Nephron progenitor cell (in vitro differentiated cells): ENCODE data around the gene CRYGS.

ENCODE experiments used
- DNase-seq: peaks from one replicate; pipeline ENCODE4 v3.0.0; 2021
- H3K27ac Mint-ChIP-seq: 2 replicates; pipeline ENCODE4 v1.8.0; 2021; ENCODE audit warnings: mild to moderate bottlenecking, moderate library complexity, mixed read lengths
- H3K27me3 Mint-ChIP-seq: 2 replicates; pipeline ENCODE4 v1.8.0; 2021; ENCODE audit warnings: mild to moderate bottlenecking, low read depth, mixed read lengths; ENCODE audit not compliant: poor library complexity
- H3K36me3 Mint-ChIP-seq: 2 replicates; pipeline ENCODE4 v1.8.0; 2021; ENCODE audit warnings: low read depth, mixed read lengths
- H3K4me1 Mint-ChIP-seq: 2 replicates; pipeline ENCODE4 v1.8.0; 2021; ENCODE audit warnings: mixed read lengths
- H3K4me3 Mint-ChIP-seq: 2 replicates; pipeline ENCODE4 v1.8.0; 2021; ENCODE audit warnings: mild to moderate bottlenecking, moderate library complexity, mixed read lengths
- H3K9me3 Mint-ChIP-seq: 2 replicates; pipeline ENCODE4 v1.8.0; 2021; ENCODE audit warnings: mild to moderate bottlenecking, moderate library complexity, mixed read lengths
- TF ChIP-seq, protein P1 (sequence below): fragments of 200-600 bp; sonication (generic); IDR thresholded peaks from 2 replicates; pipeline ENCODE4 v1.5.0; 2021; ENCODE audit warnings: antibody characterized with exemption

Gene CRYGS

DNA sequence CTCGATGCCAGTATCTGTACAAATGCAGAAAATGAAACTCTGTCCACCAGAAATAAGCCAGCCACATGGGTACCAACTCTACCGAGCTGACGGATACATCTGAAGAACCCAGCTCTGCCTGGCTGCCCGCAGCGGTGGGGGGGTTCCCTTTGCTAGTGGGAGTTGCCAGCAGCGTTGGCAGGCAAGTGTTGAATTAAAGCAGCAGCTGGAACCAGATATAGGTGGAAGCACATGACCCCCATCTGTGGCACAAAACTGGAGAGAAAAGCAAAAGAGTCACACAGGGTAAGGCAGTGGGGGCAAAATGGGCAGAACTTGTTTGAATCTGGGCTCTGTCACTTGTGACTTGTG lies 17.9 kb downstream of the CRYGS start:
- peak; percentile 29 for DNase-seq
- TF ChIP-seq, protein P1, sequence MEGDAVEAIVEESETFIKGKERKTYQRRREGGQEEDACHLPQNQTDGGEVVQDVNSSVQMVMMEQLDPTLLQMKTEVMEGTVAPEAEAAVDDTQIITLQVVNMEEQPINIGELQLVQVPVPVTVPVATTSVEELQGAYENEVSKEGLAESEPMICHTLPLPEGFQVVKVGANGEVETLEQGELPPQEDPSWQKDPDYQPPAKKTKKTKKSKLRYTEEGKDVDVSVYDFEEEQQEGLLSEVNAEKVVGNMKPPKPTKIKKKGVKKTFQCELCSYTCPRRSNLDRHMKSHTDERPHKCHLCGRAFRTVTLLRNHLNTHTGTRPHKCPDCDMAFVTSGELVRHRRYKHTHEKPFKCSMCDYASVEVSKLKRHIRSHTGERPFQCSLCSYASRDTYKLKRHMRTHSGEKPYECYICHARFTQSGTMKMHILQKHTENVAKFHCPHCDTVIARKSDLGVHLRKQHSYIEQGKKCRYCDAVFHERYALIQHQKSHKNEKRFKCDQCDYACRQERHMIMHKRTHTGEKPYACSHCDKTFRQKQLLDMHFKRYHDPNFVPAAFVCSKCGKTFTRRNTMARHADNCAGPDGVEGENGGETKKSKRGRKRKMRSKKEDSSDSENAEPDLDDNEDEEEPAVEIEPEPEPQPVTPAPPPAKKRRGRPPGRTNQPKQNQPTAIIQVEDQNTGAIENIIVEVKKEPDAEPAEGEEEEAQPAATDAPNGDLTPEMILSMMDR: no peak
- Mint-ChIP-seq H3K9me3 (peaks cover 16% of the 10 kb centered on the region), H3K4me3 (no peak overlapping the region), H3K27ac (peak overlapping the region; percentile 26), H3K27me3 (peaks cover 7% of the 10 kb centered on the region), H3K36me3 (peaks cover 5% of the 10 kb centered on the region), H3K4me1 (peaks cover 75% of the 10 kb centered on the region)

DNA sequence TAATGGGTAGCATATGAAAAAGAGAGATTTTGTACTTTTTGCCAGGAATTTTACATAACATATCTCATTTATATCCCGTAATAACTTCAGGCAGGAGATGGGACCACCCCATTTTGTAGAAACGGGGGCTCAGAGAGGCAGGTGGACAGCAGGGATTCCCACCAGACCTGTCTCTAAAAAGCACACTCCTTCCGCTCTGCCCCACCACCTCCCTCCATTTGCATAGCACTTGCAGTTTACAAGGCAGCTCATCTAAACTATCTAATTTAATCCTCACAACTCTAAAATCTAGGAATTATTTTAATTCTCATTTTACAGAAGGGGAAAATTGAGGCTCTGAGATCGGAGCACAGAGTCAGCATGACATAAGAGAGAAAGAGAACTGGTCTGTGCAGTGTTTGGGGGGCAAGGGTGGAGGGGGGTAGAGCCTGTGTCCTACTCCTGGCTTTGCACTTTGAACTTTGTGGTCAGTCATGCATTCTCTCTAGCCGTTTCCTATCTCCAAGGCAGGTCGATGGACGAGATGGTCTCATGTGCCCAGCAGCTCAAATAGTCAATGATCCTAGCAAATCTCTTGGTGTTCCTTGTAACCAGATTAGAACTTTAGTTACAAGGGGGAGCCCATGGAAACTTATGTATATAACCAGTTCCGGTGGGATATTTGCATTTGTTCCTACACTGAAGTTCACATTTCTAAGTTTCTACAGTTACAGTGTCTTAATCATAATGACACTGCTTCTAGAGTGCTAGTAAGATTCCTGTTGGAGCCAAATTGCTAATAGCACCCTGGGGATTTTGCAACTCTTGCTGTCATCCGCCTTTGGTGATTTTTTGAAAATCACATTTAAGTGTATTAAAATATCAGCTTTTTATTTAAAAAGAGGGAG lies 18.6 kb downstream of the CRYGS start:
- peak overlapping the region; percentile 1 for H3K4me3 Mint-ChIP-seq
- peaks cover 16% of the 10 kb centered on the region for H3K9me3 Mint-ChIP-seq
- TF ChIP-seq, protein P1: no peak
- peaks cover 5% of the 10 kb centered on the region for H3K36me3 Mint-ChIP-seq
- peaks cover 7% of the 10 kb centered on the region for H3K27me3 Mint-ChIP-seq
- DNase-seq: no peak
- peak overlapping the region; percentile 51 for H3K27ac Mint-ChIP-seq
- H3K4me1 Mint-ChIP-seq: peaks cover 75% of the 10 kb centered on the region

DNA sequence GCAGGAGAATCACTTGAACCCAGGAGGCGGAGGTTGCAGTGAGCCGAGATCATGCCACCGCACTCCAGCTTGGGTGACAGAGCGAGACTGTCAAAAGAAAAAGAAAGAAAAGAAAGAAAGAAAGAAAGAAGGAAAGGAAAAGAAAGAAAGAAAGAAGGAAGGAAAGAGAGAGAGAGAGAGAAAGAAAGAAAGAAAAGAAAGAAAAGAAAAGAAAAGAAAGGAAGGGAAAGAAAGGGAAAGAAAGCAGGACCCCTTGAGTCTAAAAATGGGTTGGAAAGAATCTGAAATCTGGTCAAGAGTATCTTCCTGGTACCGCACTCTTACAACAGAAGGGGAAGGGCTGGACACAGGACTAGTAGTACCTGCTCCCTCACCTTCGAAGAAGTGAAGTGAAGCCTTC lies 19.6 kb downstream of the CRYGS start:
- H3K36me3 Mint-ChIP-seq: peaks cover 5% of the 10 kb centered on the region
- H3K4me3 Mint-ChIP-seq: no peak overlapping the region
- no peak overlapping the region for H3K27ac Mint-ChIP-seq
- H3K4me1 Mint-ChIP-seq: peaks cover 75% of the 10 kb centered on the region
- DNase-seq: no peak
- TF ChIP-seq, protein P1: no peak
- peaks cover 7% of the 10 kb centered on the region for H3K27me3 Mint-ChIP-seq
- peaks cover 16% of the 10 kb centered on the region for H3K9me3 Mint-ChIP-seq

GRCh38 chr3:186523434-186523833 lies 20.7 kb downstream of the CRYGS start:
- TF ChIP-seq, protein P1: no peak
- Mint-ChIP-seq H3K9me3 (peaks cover 9% of the 10 kb centered on the region), H3K4me3 (no peak overlapping the region), H3K27me3 (peaks cover 11% of the 10 kb centered on the region), H3K36me3 (peaks cover 5% of the 10 kb centered on the region), H3K4me1 (peaks cover 72% of the 10 kb centered on the region), H3K27ac (no peak overlapping the region)
- DNase-seq: no peak

- no peak overlapping the region for H3K27ac Mint-ChIP-seq
- H3K4me1 Mint-ChIP-seq: peaks cover 72% of the 10 kb centered on the region
Observed at GRCh38 chr3:186523022-186523421, 21.2 kb downstream of the CRYGS start.

More at GRCh38 chr3:186523022-186523421, 21.2 kb downstream of the CRYGS start:
- peaks cover 5% of the 10 kb centered on the region for H3K36me3 Mint-ChIP-seq
- DNase-seq: no peak
- H3K27me3 Mint-ChIP-seq: peaks cover 11% of the 10 kb centered on the region
- TF ChIP-seq, protein P1: no peak
- H3K4me3 Mint-ChIP-seq: no peak overlapping the region
- peaks cover 5% of the 10 kb centered on the region for H3K9me3 Mint-ChIP-seq
